Bronchial epithelial cell (primary cell): ENCODE results near the gene WDR45B. TPM values are rescaled to one million over a fixed set of nuclear protein-coding genes. Genes with fewer than 3 reads are reported as not detected.
A peak's percentile ranks its signal among the peaks of the same experiment; 100 is the strongest.

ENCODE experiments used
- DNase-seq: peaks from one replicate; pipeline ENCODE4 v3.0.0-alpha.2; 2010; ENCODE audit warnings: low read depth
- FAIRE-seq: peaks from 2 replicates; lab custom pipeline; 2011; peaks lifted over from hg19 to GRCh38; lab: Jason Lieb, UNC
- H3K27me3 ChIP-seq: 2 replicates; pipeline ENCODE4 v1.5.1; 2011; ENCODE audit warnings: low read length; ENCODE audit not compliant: control insufficient read depth, insufficient read depth
- H3K36me3 ChIP-seq: 2 replicates; pipeline ENCODE4 v1.5.1; 2011; ENCODE audit warnings: low read length; ENCODE audit not compliant: control insufficient read depth, insufficient read depth
- H3K4me3 ChIP-seq: 2 replicates; pipeline ENCODE4 v1.5.1; 2011; ENCODE audit warnings: mild to moderate bottlenecking, low read depth, low read length, control low read depth
- CTCF ChIP-seq: IDR thresholded peaks from 2 replicates; pipeline ENCODE4 v1.5.1; 2011; ENCODE audit warnings: mild to moderate bottlenecking, moderate library complexity, low read length, control low read depth, inconsistent platforms; ENCODE audit not compliant: insufficient read depth, severe bottlenecking
- total RNA-seq: library from RNA; depleted of rRNA; stranded (reverse); fragments of >200 nt; gene quantifications from 2 replicates; pipeline ENCODE4 v1.2.1, GENCODE V29; 2014

Gene WDR45B
- total RNA-seq, 1 donor from 2014 or later: 90.8 TPM

- no peak for DNase-seq
- FAIRE-seq: no peak
- H3K4me3 ChIP-seq: no peak overlapping the region
- H3K27me3 ChIP-seq: no peaks in the 10 kb centered on the region
- H3K36me3 ChIP-seq: peaks cover 31% of the 10 kb centered on the region
- TF ChIP-seq CTCF: no peak
Observed at GRCh38 chr17:82602487-82602886, 45.8 kb downstream of the WDR45B start.

- no peak for TF ChIP-seq CTCF
- no peak for DNase-seq
- no peaks in the 10 kb centered on the region for H3K27me3 ChIP-seq
- H3K4me3 ChIP-seq: no peak overlapping the region
- H3K36me3 ChIP-seq: peaks cover 37% of the 10 kb centered on the region
- FAIRE-seq: peak; percentile 23
Observed at GRCh38 chr17:82601447-82602000, 46.7 kb downstream of the WDR45B start.

GRCh38 chr17:82600731-82601446 lies 47.4 kb downstream of the WDR45B start:
- no peak for TF ChIP-seq CTCF
- Histone ChIP-seq H3K27me3 (no peaks in the 10 kb centered on the region), H3K36me3 (peaks cover 43% of the 10 kb centered on the region), H3K4me3 (no peak overlapping the region)
- DNase-seq (no peak), FAIRE-seq (no peak)

- no peak for FAIRE-seq
- no peak for TF ChIP-seq CTCF
- Histone ChIP-seq H3K36me3 (peaks cover 47% of the 10 kb centered on the region), H3K4me3 (no peak overlapping the region), H3K27me3 (no peaks in the 10 kb centered on the region)
- DNase-seq: no peak
Observed at GRCh38 chr17:82599674-82600661, 48.3 kb downstream of the WDR45B start.

GRCh38 chr17:82598256-82599119 lies 49.8 kb downstream of the WDR45B start:
- no peak for FAIRE-seq
- no peak for TF ChIP-seq CTCF
- DNase-seq: peak; percentile 55
- peaks cover 52% of the 10 kb centered on the region for H3K36me3 ChIP-seq
- H3K27me3 ChIP-seq: no peaks in the 10 kb centered on the region
- H3K4me3 ChIP-seq: no peak overlapping the region
